ENCODE results near the gene GLYATL2. TPM values are rescaled to one million over a fixed set of nuclear protein-coding genes. Genes with fewer than 3 reads are reported as not detected.

GLYATL2 gene
- total RNA-seq, 2 experiments from 2014 or later: not detected

DNA sequence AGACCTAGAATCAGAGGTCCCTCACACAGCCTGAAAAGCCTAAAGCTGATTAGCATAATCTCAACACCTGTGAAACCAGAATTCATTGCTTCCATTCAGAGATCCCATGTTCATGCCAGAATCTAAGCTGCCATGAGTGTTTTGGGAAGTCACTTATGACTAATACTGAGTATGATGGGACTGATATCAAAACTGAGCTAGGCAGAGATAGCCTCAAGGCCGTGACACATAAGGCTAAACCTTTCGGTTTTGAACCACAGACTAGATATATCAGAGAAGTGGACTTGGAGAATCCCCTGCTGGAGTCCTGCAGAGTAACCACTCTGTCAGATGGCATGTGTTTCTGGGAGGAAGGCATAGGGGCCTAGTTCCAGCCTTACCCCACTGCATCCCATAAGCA lies 23.1 kb upstream of the GLYATL2 start:
- Histone ChIP-seq H3K9me3 (ENCODE audit: control insufficient read depth in 1 of 2, insufficient read depth in 1 of 2, low read length in 2 of 2) (peaks cover 0 to 12% of the 10 kb centered on the region in 2 experiments), H3K4me1 (ENCODE audit: insufficient read depth, low read length) (no peaks in the 10 kb centered on the region), H3K4me3 (ENCODE audit: low read length) (no peak overlapping the region), H3K27ac (ENCODE audit: low read depth in 1 of 2, low read length in 2 of 2) (no peak overlapping the region), H3K36me3 (ENCODE audit: insufficient read depth, low read length) (no peaks in the 10 kb centered on the region), H3K27me3 (ENCODE audit: control insufficient read depth in 1 of 2, insufficient read depth in 2 of 2, low read length in 2 of 2) (no peaks in the 10 kb centered on the region)
- no peaks in the 10 kb centered on the region for H3K4me1 Mint-ChIP-seq (ENCODE audit: low read depth)
- no peak for TF ChIP-seq CTCF (IDR thresholded peaks at IDR 0.05)
- no peaks in the 10 kb centered on the region for H3K36me3 Mint-ChIP-seq (ENCODE audit: low read depth)
- CTCF ChIA-PET: no interaction called here
- intact Hi-C loops (cut with DNase I, micrococcal nuclease): no loop called here
- no peak for DNase-seq
- no peak for ATAC-seq (ENCODE audit: poor library complexity)
- H3K4me3 Mint-ChIP-seq: no peak overlapping the region
- POLR2A ChIA-PET: no interaction called here
- no peak overlapping the region for H3K27ac Mint-ChIP-seq
- peaks cover 5% of the 10 kb centered on the region for H3K9me3 Mint-ChIP-seq
- peaks cover 26% of the 10 kb centered on the region for H3K27me3 Mint-ChIP-seq

GRCh38 chr11:58866788-58867187 lies 22.3 kb upstream of the GLYATL2 start:
- Mint-ChIP-seq H3K4me3 (no peak overlapping the region), H3K4me1 (ENCODE audit: low read depth) (no peaks in the 10 kb centered on the region), H3K36me3 (ENCODE audit: low read depth) (no peaks in the 10 kb centered on the region), H3K27ac (no peak overlapping the region), H3K27me3 (peaks cover 28% of the 10 kb centered on the region), H3K9me3 (peaks cover 11% of the 10 kb centered on the region)
- Histone ChIP-seq H3K36me3 (ENCODE audit: insufficient read depth, low read length) (no peaks in the 10 kb centered on the region), H3K27ac (ENCODE audit: low read depth in 1 of 2, low read length in 2 of 2) (no peak overlapping the region), H3K4me3 (ENCODE audit: low read length) (no peak overlapping the region), H3K27me3 (ENCODE audit: control insufficient read depth in 1 of 2, insufficient read depth in 2 of 2, low read length in 2 of 2) (no peaks in the 10 kb centered on the region), H3K9me3 (ENCODE audit: control insufficient read depth in 1 of 2, insufficient read depth in 1 of 2, low read length in 2 of 2) (peaks cover 0 to 12% of the 10 kb centered on the region in 2 experiments), H3K4me1 (ENCODE audit: insufficient read depth, low read length) (no peaks in the 10 kb centered on the region)
- DNase-seq (no peak), ATAC-seq (ENCODE audit: poor library complexity) (no peak)
- ChIA-PET CTCF (interaction anchor here (0.5 kb wide), 1 partner anchor 846 kb away, joined by 4 read pairs; no protein-coding TSS in a partner anchor), POLR2A (no interaction called here)
- intact Hi-C loops (cut with DNase I, micrococcal nuclease): no loop called here
- no peak for TF ChIP-seq CTCF (IDR thresholded peaks at IDR 0.05)

DNA sequence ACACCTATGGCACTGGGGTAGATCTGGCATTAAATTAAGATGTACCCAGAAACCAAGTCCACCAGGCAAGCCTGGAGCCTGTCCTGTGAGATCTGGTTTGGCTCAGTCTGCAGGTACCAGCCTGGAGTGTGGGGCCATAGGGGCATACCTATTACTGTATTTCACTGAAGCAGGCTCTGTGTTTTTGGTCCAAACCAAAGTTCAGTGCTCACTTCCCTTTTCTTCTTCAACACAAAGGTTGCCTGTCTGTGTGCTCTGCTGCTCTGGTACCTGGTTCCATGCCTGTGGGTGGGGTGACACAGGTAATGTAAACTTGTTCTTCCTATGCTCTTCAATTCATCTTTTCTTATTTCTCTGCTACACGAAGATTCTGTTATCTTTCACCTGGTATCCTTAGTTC lies 19.8 kb upstream of the GLYATL2 start:
- Mint-ChIP-seq H3K27me3 (peaks cover 28% of the 10 kb centered on the region), H3K4me1 (ENCODE audit: low read depth) (no peaks in the 10 kb centered on the region), H3K27ac (no peak overlapping the region), H3K9me3 (peaks cover 12% of the 10 kb centered on the region), H3K36me3 (ENCODE audit: low read depth) (no peaks in the 10 kb centered on the region), H3K4me3 (no peak overlapping the region)
- intact Hi-C loops (cut with DNase I, micrococcal nuclease): no loop called here
- CTCF ChIA-PET: no interaction called here
- DNase-seq (no peak), ATAC-seq (ENCODE audit: poor library complexity) (no peak)
- no peak overlapping the region for H3K27ac ChIP-seq (ENCODE audit: low read depth in 1 of 2, low read length in 2 of 2)
- peaks cover 0 to 12% of the 10 kb centered on the region in 2 experiments for H3K9me3 ChIP-seq (ENCODE audit: control insufficient read depth in 1 of 2, insufficient read depth in 1 of 2, low read length in 2 of 2)
- H3K27me3 ChIP-seq (ENCODE audit: control insufficient read depth in 1 of 2, insufficient read depth in 2 of 2, low read length in 2 of 2): no peaks in the 10 kb centered on the region
- H3K36me3 ChIP-seq (ENCODE audit: insufficient read depth, low read length): no peaks in the 10 kb centered on the region
- H3K4me3 ChIP-seq (ENCODE audit: low read length): no peak overlapping the region
- TF ChIP-seq CTCF (IDR thresholded peaks at IDR 0.05): no peak
- POLR2A ChIA-PET: no interaction called here
- no peaks in the 10 kb centered on the region for H3K4me1 ChIP-seq (ENCODE audit: insufficient read depth, low read length)

Measured in CD4-positive, alpha-beta T cell (primary cell).